NB4 (cell line): Measurements from ENCODE around the gene PNPO.
"Not testable (repeated sequence)": the region's sequence is repeated elsewhere in the genome, so short reads cannot be mapped to it uniquely, and the experiment has no call there.

ENCODE experiments used
- DNase-seq: peaks from one replicate; pipeline ENCODE4 v3.0.0; 2010; ENCODE audit warnings: low read depth
- H3K4me3 ChIP-seq: one replicate; pipeline ENCODE4 v1.5.1; 2011; ENCODE audit warnings: mild to moderate bottlenecking, low read depth, low read length, moderate library complexity
- MAX ChIP-seq: IDR thresholded peaks from 2 replicates; pipeline ENCODE4 v1.6.1; 2011; ENCODE audit warnings: low read depth, low read length
- MYC ChIP-seq: IDR thresholded peaks from 2 replicates; pipeline ENCODE4 v1.6.1; 2011; ENCODE audit warnings: low read depth, low read length
- POLR2A ChIP-seq: IDR thresholded peaks from 2 replicates; pipeline ENCODE4 v1.6.1; 2011; ENCODE audit warnings: mild to moderate bottlenecking; ENCODE audit not compliant: insufficient read length; ENCODE audit errors: extremely low read depth
- TF ChIP-seq, protein P1 (sequence below): IDR thresholded peaks from one replicate; pipeline ENCODE4 v1.5.1; 2012; ENCODE audit warnings: low read depth, low read length

Gene PNPO

GRCh38 chr17:47987240-47987835 is 46.0 kb downstream of the PNPO start:
- TF ChIP-seq MYC (no peak), MAX (no peak), POLR2A (no peak)
- TF ChIP-seq, protein P1, sequence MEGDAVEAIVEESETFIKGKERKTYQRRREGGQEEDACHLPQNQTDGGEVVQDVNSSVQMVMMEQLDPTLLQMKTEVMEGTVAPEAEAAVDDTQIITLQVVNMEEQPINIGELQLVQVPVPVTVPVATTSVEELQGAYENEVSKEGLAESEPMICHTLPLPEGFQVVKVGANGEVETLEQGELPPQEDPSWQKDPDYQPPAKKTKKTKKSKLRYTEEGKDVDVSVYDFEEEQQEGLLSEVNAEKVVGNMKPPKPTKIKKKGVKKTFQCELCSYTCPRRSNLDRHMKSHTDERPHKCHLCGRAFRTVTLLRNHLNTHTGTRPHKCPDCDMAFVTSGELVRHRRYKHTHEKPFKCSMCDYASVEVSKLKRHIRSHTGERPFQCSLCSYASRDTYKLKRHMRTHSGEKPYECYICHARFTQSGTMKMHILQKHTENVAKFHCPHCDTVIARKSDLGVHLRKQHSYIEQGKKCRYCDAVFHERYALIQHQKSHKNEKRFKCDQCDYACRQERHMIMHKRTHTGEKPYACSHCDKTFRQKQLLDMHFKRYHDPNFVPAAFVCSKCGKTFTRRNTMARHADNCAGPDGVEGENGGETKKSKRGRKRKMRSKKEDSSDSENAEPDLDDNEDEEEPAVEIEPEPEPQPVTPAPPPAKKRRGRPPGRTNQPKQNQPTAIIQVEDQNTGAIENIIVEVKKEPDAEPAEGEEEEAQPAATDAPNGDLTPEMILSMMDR, result no peak
- H3K4me3 ChIP-seq, result no peak overlapping the region
- DNase-seq, result no peak

DNA sequence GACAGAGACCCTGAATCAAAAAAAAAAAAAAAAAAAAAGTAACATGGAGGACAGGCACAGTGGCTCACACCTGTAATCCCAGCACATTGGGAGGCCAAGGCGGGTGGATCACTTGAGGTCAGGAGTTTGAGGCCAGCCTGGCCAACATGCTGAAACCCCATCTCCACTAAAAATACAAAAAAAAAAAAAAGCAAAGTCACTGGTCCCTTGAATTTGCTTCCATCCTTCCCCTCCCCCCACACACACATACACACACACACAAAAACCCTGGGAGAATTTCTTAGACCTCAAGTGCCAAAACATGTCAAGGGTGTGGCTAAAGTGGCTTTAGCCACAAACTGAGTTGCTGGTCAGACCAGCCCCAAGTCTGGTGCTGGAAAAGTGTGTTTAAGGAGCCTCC is 47.1 kb downstream of the PNPO start:
- H3K4me3 ChIP-seq, result not testable (repeated sequence)

DNA sequence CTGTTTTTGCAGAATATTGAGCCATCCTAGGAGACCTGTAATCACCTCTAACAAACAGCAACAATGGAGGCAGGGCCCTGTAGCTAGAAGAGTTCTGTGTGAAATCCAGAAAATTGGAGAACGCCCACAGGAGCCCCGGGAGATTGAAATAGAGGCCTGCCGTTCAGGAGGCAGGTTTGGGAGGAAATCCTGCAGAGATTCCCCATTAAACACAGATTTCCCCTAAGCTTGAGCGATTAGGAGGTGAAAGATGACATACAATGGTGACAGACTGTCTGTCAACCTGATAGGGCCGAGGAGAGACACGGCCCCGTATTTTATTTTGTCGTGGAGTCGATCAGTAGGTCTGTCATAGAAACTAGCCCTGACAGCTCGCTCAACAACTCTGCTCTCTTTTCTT is 47.8 kb downstream of the PNPO start:
- no peak for TF ChIP-seq MAX
- TF ChIP-seq, protein P1, result no peak
- no peak for TF ChIP-seq POLR2A
- no peak for TF ChIP-seq MYC

More for the DNA sequence above, 47.1 kb downstream of the PNPO start:
- DNase-seq, result not testable (repeated sequence)

DNA sequence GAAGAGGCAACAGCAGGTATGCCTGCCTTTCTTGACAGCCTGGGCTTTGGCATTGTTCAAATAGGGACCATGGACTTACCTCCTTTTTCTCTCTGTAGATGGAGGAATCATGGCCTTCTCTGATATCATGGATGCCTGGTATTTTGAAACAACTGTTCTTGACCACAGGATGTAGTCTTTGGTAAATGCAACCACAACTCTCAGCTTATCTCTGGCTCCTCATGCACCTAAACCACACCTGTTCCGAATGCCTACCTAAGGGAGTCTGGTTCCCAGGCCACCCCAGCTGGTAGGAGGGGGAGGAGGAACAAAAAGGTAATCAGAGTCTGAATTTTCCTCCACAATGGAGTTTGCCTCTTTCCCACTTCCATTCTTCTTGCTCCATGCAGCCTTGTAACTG is 48.3 kb downstream of the PNPO start:
- DNase-seq, result no peak
- no peak overlapping the region for H3K4me3 ChIP-seq
- no peak for TF ChIP-seq POLR2A
- no peak for TF ChIP-seq MYC
- no peak for TF ChIP-seq MAX

More for the DNA sequence above, 47.8 kb downstream of the PNPO start:
- no peak for DNase-seq
- no peak overlapping the region for H3K4me3 ChIP-seq

GRCh38 chr17:47990962-47991731 is 49.8 kb downstream of the PNPO start:
- H3K4me3 ChIP-seq, result no peak overlapping the region
- DNase-seq, result no peak
- TF ChIP-seq, protein P1, result no peak
- TF ChIP-seq MYC (no peak), MAX (no peak), POLR2A (no peak)

DNA sequence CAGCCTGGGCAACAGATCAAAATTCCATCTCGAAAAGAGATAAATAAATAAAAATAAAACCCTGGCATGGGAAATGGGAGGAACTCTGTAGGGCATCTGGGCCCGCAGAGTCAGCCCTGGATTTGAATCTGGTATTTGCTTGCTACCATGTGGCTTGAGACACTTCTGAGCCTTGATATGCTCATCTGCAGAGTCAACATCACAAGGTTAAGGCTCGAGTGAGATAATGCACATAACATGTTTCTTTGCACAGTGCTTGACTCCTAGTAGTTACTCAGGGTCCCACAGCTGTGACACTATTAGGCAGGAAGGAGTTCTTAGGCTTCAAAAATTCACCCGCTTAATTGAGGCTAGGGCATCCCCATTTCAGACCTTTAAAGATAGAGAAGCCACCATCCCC is 50.8 kb downstream of the PNPO start:
- TF ChIP-seq, protein P1, result no peak
- TF ChIP-seq POLR2A (no peak), MYC (no peak), MAX (no peak)
- no peak for DNase-seq
- no peak overlapping the region for H3K4me3 ChIP-seq
